GM23338 (cell line): Measurements from ENCODE around the gene KCNK1. TPM values are rescaled to one million over a fixed set of nuclear protein-coding genes. Genes with fewer than 3 reads are reported as not detected.

Experiments
- ATAC-seq: fragments of 200-7000 bp; cut with Tn5 transposase; 3 replicates; pipeline ENCODE4 v1.9.1; 2020
- DNase-seq: peaks from one replicate; pipeline ENCODE4 v3.0.0-alpha.2; 2015; ENCODE audit warnings: low spot score
- H2AFZ ChIP-seq: fragments of 200-600 bp; sonication (generic); 2 replicates; pipeline ENCODE4 v1.8.0; 2016; ENCODE audit warnings: antibody characterized with exemption, mild to moderate bottlenecking, moderate library complexity
- H3F3A ChIP-seq: fragments of 200-600 bp; sonication (generic); replicated peaks from 2 replicates; pipeline ENCODE4 v1.8.0; 2017; ENCODE audit warnings: antibody characterized with exemption, mixed run types, low read depth
- H3K27ac ChIP-seq: fragments of 200-600 bp; sonication (generic); 2 replicates; pipeline ENCODE4 v1.6.1; 2016; ENCODE audit warnings: low read depth
- H3K27me3 ChIP-seq: fragments of 200-600 bp; sonication (generic); 2 replicates; pipeline ENCODE4 v1.8.0; 2016; ENCODE audit warnings: mild to moderate bottlenecking, mixed run types, moderate library complexity; ENCODE audit not compliant: insufficient read depth
- H3K36me3 ChIP-seq: fragments of 200-600 bp; sonication (generic); 2 replicates; pipeline ENCODE4 v1.8.0; 2016; ENCODE audit warnings: mild to moderate bottlenecking; ENCODE audit not compliant: insufficient read depth
- H3K4me1 ChIP-seq: fragments of 200-600 bp; sonication (generic); 2 replicates; pipeline ENCODE4 v1.8.0; 2016; ENCODE audit warnings: mild to moderate bottlenecking, moderate library complexity; ENCODE audit not compliant: insufficient read depth
- H3K4me2 ChIP-seq: fragments of 200-600 bp; sonication (generic); 2 replicates; pipeline ENCODE4 v1.7.1; 2017; ENCODE audit warnings: mixed run types
- H3K4me3 ChIP-seq: fragments of 200-600 bp; sonication (generic); 2 replicates; pipeline ENCODE4 v1.6.1; 2016; ENCODE audit warnings: mixed run types
- H3K79me2 ChIP-seq: fragments of 200-600 bp; sonication (generic); replicated peaks from 2 replicates; pipeline ENCODE4 v1.8.0; 2017; ENCODE audit warnings: mild to moderate bottlenecking; ENCODE audit not compliant: insufficient read depth
- H3K9me2 ChIP-seq: fragments of 200-600 bp; sonication (generic); 2 replicates; pipeline ENCODE4 v1.8.0; 2017; ENCODE audit not compliant: insufficient read depth
- H4K20me1 ChIP-seq: fragments of 200-600 bp; sonication (generic); replicated peaks from 2 replicates; pipeline ENCODE4 v1.8.0; 2017; ENCODE audit warnings: mild to moderate bottlenecking; ENCODE audit not compliant: insufficient read depth
- H3K27ac Mint-ChIP-seq: 2 replicates; pipeline ENCODE4 v1.8.0; 2020; ENCODE audit warnings: inconsistent platforms, mild to moderate bottlenecking, moderate library complexity, mixed read lengths
- H3K27me3 Mint-ChIP-seq: 3 replicates; pipeline ENCODE4 v1.8.0; 2022; ENCODE audit warnings: low read depth, mild to moderate bottlenecking, moderate library complexity, mixed read lengths, inconsistent platforms; ENCODE audit not compliant: insufficient read depth, poor library complexity
- H3K36me3 Mint-ChIP-seq: 3 replicates; pipeline ENCODE4 v1.8.0; 2021; ENCODE audit warnings: low read depth, mild to moderate bottlenecking, inconsistent platforms, moderate library complexity, mixed read lengths
- H3K4me1 Mint-ChIP-seq: 3 replicates; pipeline ENCODE4 v1.8.0; 2020; ENCODE audit warnings: mild to moderate bottlenecking, inconsistent platforms, mixed read lengths
- H3K4me3 Mint-ChIP-seq: 3 replicates; pipeline ENCODE4 v1.8.0; 2021; ENCODE audit warnings: moderate library complexity, mild to moderate bottlenecking, inconsistent platforms, mixed read lengths
- H3K9me3 Mint-ChIP-seq: 3 replicates; pipeline ENCODE4 v1.8.0; 2020; ENCODE audit warnings: moderate library complexity, mild to moderate bottlenecking, inconsistent platforms, mixed read lengths
- CREB1 ChIP-seq: fragments of 250-450 bp; sonication (Bioruptor Pico); IDR thresholded peaks from 2 replicates; pipeline ENCODE4 v1.5.0; 2020; ENCODE audit warnings: low read depth, mild to moderate bottlenecking, moderate library complexity
- CTCF ChIP-seq, 2 experiments: fragments of 200-600 bp in 1 of 2; sonication (generic) in 1 of 2; conservative IDR thresholded peaks; 2 replicates each; pipeline versions ENCODE4 v1.5.1 to v1.6.1; 2016 to 2017; ENCODE audit warnings: antibody characterized with exemption in 2 of 2, low read depth in 2 of 2, mild to moderate bottlenecking in 2 of 2, moderate library complexity in 1 of 2
- ETS1 ChIP-seq: IDR thresholded peaks from 2 replicates; pipeline ENCODE4 v1.6.1; 2016; ENCODE audit warnings: antibody characterized with exemption
- EZH2 ChIP-seq: fragments of 200-600 bp; sonication (generic); IDR thresholded peaks from one replicate; pipeline ENCODE4 v1.8.0; 2017; ENCODE audit warnings: antibody characterized with exemption, mild to moderate bottlenecking, low read depth; ENCODE audit not compliant: unreplicated experiment
- EZH2phosphoT487 ChIP-seq: fragments of 200-600 bp; sonication (generic); IDR thresholded peaks from one replicate; pipeline ENCODE4 v1.8.1; 2018; ENCODE audit warnings: antibody characterized with exemption; ENCODE audit not compliant: unreplicated experiment
- JUNB ChIP-seq: IDR thresholded peaks from one replicate; pipeline ENCODE4 v1.6.1; 2016; ENCODE audit warnings: antibody characterized with exemption; ENCODE audit not compliant: unreplicated experiment
- NANOG ChIP-seq: IDR thresholded peaks from 2 replicates; pipeline ENCODE4 v1.6.1; 2016; ENCODE audit warnings: antibody characterized with exemption, borderline replicate concordance
- POLR2AphosphoS5 ChIP-seq: IDR thresholded peaks from 2 replicates; pipeline ENCODE4 v1.6.1; 2016; ENCODE audit warnings: antibody characterized with exemption, low read depth
- REST ChIP-seq: IDR thresholded peaks from one replicate; pipeline ENCODE4 v1.6.1; 2018; ENCODE audit warnings: antibody characterized with exemption; ENCODE audit not compliant: unreplicated experiment
- ZNF114 ChIP-seq: fragments of 250-450 bp; sonication (Bioruptor Pico); IDR thresholded peaks from 2 replicates; pipeline ENCODE4 v1.5.0; 2020; ENCODE audit warnings: mild to moderate bottlenecking, moderate library complexity
- ZNF331 ChIP-seq: fragments of 250-450 bp; sonication (Bioruptor Pico); IDR thresholded peaks from 2 replicates; pipeline ENCODE4 v1.5.0; 2020; ENCODE audit warnings: low read depth, mild to moderate bottlenecking, moderate library complexity
- ZNF462 ChIP-seq: fragments of 250-450 bp; sonication (Bioruptor Pico); IDR thresholded peaks from 2 replicates; pipeline ENCODE4 v1.5.0; 2020; ENCODE audit warnings: mild to moderate bottlenecking, moderate library complexity
- polyA plus RNA-seq: library from polyadenylated mRNA; unstranded; fragments of >200 nt; fragmentation: Nextera tagmentation; extraction: Ambion mirVana; gene quantifications from 2 replicates; pipeline ENCODE4 v1.2.1, GENCODE V29; 2016
- total RNA-seq: library from RNA; depleted of rRNA; stranded (reverse); fragments of >200 nt; shearing (Covaris generic); gene quantifications from 2 replicates; pipeline ENCODE4 v1.2.3, GENCODE V29; 2014

Gene KCNK1
- total and polyA plus RNA-seq, 2 experiments from 2014 or later: 10.1 to 12.7 TPM

- no peak overlapping the region for H3K27ac Mint-ChIP-seq
Measured at GRCh38 chr1:233656032-233656635, 42.2 kb downstream of the KCNK1 start.

More at GRCh38 chr1:233656032-233656635, 42.2 kb downstream of the KCNK1 start:
- Histone ChIP-seq H3K4me3 (no peak overlapping the region), H2AFZ (no peak overlapping the region), H3K4me2 (peak overlapping the region; percentile 64), H3K79me2 (no peaks in the 10 kb centered on the region), H3F3A (no peaks in the 10 kb centered on the region), H3K9me2 (0 out of 2 replicates have a peak, but pooled peaks cover 4% of the 10 kb centered on the region), H3K27ac (peak overlapping the region; percentile 53; the same call in 1 of the 2 replicates), H3K4me1 (peaks cover 33% of the 10 kb centered on the region), H3K36me3 (peaks cover 5% of the 10 kb centered on the region; the same call in 1 of the 2 replicates), H4K20me1 (peaks cover 4% of the 10 kb centered on the region; the same call in 1 of the 2 replicates), H3K27me3 (no peaks in the 10 kb centered on the region)
- no peak overlapping the region for H3K4me3 Mint-ChIP-seq
- H3K36me3 Mint-ChIP-seq: peaks cover 9% of the 10 kb centered on the region; the same call in 2 of the 3 replicates
- peaks cover 2% of the 10 kb centered on the region for H3K27me3 Mint-ChIP-seq
- no peaks in the 10 kb centered on the region for H3K9me3 Mint-ChIP-seq
- H3K4me1 Mint-ChIP-seq: peaks cover 36% of the 10 kb centered on the region
- ATAC-seq (peak; percentile 29; the same call in 1 of the 3 replicates), DNase-seq (no peak)
- TF ChIP-seq CREB1 (CRISPR knock-in tag) (no peak), EZH2 (no peak), ZNF114 (CRISPR knock-in tag) (no peak), POLR2AphosphoS5 (no peak), JUNB (no peak), ZNF331 (no peak), NANOG (no peak), ETS1 (no peak), ZNF462 (no peak), CTCF (conservative IDR thresholded peaks at IDR 0.05; ENCODE audit: low read depth in 2 of 2) (no peak), REST (no peak), EZH2phosphoT487 (no peak)
